Mononuclear cell (primary cell): ENCODE results near the gene SLAMF6. TPM values are rescaled to one million over a fixed set of nuclear protein-coding genes. Genes with fewer than 3 reads are reported as not detected.

ENCODE experiments used
- H3K27me3 ChIP-seq: 2 replicates; pipeline ENCODE4 v1.6.0; 2011; ENCODE audit warnings: low read length, control low read depth; ENCODE audit not compliant: insufficient read depth
- H3K4me1 ChIP-seq: 2 replicates; pipeline ENCODE4 v1.5.1; 2011; ENCODE audit warnings: mild to moderate bottlenecking, low read length, control low read depth; ENCODE audit not compliant: insufficient read depth
- H3K4me3 ChIP-seq: 2 replicates; pipeline ENCODE4 v1.5.1; 2011; ENCODE audit warnings: mild to moderate bottlenecking, low read length, moderate library complexity
- H3K9me3 ChIP-seq: 2 replicates; pipeline ENCODE4 v1.5.1; 2011; ENCODE audit warnings: low read depth, mild to moderate bottlenecking, control low read depth, low read length
- total RNA-seq: library from RNA; depleted of rRNA; stranded (reverse); fragments of >200 nt; gene quantifications from one replicate; pipeline ENCODE4 v1.2.3, GENCODE V29; 2012

SLAMF6 gene
- total RNA-seq, 1 donor = 8.2 TPM

DNA sequence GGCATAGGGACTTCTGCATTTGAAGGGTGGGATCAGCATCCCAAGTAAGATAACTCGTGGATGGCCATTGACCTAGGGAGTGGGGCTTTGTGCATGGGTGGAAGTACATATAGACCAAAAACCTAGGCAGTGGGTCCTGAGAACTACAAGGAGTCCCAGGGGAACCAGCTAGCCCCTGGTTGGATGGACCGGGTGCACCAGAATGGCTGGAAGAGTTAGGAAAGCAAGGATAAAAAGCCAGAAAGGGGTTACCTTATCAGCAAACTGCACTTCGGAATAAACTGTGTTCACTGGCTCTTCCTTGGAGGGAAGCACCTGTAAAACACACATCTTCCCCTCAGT, 26.6 kb upstream of the SLAMF6 start:
- no peaks in the 10 kb centered on the region for H3K9me3 ChIP-seq
- H3K4me3 ChIP-seq = no peak overlapping the region
- H3K27me3 ChIP-seq = no peaks in the 10 kb centered on the region
- peaks cover 71% of the 10 kb centered on the region for H3K4me1 ChIP-seq

DNA sequence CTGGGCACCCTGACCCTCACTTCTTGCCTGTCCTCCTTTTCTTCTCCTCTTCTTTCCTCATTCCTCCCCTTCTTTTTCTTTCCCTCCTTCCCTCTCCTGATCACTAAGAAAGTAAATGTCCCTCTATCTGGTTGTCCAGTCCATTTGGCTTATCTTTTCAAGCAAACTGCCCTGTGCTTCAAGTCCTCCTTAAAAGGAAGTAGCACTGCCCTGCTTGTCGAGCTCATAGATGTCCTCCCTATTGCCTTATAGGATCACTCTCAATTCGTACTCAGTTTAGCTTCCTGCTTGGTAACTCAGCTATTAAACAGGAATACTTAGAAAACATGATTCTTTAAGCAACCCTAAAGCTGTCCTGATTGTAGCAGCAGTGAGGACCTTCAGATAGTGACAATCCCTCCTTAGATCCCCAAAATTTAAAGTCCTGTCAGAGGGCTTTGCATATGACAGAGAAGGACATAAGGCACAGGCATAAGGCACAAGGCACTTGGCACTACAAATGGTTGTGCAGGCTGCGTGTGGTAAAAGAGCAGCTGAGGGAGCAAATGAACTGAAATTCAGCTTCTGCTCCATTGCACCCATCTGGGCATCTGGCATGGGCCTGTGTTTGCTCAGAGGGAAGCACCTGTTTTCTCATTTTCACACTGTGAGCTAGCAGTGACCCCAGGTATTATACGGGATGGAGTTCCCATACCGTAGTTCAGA, 26.1 kb upstream of the SLAMF6 start:
- Histone ChIP-seq H3K27me3 (no peaks in the 10 kb centered on the region), H3K4me1 (peaks cover 74% of the 10 kb centered on the region), H3K9me3 (no peaks in the 10 kb centered on the region), H3K4me3 (no peak overlapping the region)

DNA sequence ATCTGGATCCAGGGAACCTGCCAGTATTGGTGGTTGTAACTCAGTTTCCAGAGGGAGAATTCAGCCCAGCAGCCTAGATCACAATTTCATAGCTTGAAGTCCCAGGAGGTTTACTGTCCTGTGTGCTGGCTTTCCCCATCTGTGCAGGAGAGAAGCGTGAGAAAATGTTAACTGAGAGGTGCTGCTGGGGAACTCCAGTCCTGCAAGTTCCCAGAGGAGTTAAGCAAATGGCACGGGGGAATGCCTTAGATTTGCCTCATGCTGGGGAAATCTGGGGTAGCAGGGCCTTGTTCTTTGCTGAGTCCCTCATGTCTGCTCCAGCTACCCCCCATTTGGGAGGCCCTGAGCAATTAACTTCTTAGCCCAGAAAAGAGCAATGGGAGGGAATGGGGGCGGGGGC, 25.1 kb upstream of the SLAMF6 start:
- Histone ChIP-seq H3K4me3 (no peak overlapping the region), H3K4me1 (peaks cover 74% of the 10 kb centered on the region), H3K9me3 (no peaks in the 10 kb centered on the region), H3K27me3 (no peaks in the 10 kb centered on the region)

DNA sequence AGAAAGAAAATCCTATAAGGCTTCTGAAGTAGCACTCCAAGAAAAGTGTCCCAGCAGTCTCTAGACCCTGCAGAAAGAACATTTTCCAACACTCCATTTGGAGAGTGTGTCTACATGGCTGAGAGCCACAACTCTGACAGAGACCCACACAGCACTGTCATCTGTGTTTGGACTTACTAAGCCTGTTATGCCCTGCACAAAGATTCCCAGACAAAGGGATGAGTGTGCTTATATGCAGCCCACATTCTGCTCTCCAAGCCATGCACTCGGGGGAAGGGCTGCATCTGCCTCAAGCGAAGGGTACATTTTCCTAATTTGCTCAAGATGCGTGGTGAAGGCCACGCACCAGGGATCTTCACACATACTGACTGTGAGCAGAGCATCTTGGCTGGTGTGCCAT, 24.4 kb upstream of the SLAMF6 start:
- no peaks in the 10 kb centered on the region for H3K9me3 ChIP-seq
- peaks cover 74% of the 10 kb centered on the region for H3K4me1 ChIP-seq
- H3K4me3 ChIP-seq = no peak overlapping the region
- H3K27me3 ChIP-seq = no peaks in the 10 kb centered on the region

DNA sequence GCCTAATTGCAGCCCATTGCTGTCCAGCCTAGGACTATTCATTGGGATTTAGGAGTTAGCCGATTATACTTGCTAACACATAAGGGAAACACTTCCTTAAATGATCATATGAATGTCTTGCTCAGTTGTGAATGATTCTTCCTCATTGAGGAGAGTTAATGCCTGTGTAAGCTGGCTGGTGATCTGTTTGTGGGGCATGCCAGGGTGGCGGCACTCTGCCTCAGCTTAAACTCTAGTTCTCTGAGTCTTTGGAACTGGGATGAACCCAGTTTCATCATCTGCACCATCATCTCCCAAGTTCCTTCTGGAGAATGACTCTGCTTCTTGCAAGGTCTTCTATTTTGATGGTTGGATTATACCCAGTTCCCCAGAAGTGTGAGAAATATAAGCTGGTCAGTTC, 23.9 kb upstream of the SLAMF6 start:
- Histone ChIP-seq H3K4me3 (no peak overlapping the region), H3K27me3 (no peaks in the 10 kb centered on the region), H3K4me1 (peaks cover 76% of the 10 kb centered on the region), H3K9me3 (no peaks in the 10 kb centered on the region)

DNA sequence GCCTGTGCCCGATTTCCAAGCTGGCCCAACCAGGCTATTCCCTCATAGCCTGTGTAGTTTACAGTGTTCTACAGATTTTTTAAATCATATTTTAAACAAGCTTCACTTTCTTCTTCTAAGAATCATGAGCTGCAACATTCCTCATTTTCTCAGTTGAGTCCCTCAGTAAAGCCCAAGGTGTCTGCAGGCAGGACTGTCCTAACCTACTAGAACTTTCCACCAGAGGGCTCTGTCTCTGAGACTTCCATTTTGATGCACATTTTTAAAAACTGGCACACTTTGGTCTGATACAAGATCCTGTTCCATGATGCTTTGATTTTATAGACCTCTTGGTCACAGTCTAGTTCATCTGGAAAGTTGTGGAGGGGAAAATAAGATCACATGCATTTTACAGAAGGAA, 21.6 kb upstream of the SLAMF6 start:
- Histone ChIP-seq H3K4me1 (peaks cover 79% of the 10 kb centered on the region), H3K9me3 (no peaks in the 10 kb centered on the region), H3K4me3 (no peak overlapping the region), H3K27me3 (no peaks in the 10 kb centered on the region)

DNA sequence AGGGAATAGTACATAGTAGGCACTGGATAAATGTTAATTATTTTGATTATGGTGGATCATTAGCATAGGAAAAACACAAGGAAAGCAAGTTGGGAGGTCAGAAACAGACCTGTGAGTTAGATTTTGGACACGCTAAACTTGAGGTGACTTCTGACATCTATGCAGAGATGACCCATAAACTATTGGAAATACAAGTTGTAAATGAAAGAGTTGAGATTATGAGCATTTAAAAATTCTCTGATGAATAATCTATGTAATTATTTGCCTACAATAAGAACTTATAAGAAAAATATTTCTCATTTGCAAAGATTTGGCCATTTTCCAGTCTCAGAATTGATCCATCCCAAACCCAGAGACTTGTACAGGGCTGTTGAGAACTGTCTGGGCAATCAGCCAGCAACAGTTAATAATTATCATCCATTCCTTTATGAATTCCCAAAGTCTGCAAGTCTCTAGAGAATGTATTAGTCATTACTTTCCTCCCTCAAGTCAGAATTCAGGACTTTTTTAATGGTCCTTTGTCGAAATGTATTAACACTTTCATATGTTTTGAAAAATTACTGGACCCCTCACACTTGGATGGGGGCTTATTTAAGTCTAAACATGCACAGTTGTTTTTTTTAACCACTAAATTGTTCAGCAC, 19.4 kb upstream of the SLAMF6 start:
- Histone ChIP-seq H3K27me3 (no peaks in the 10 kb centered on the region), H3K4me1 (peaks cover 66% of the 10 kb centered on the region), H3K9me3 (no peaks in the 10 kb centered on the region), H3K4me3 (no peak overlapping the region)

DNA sequence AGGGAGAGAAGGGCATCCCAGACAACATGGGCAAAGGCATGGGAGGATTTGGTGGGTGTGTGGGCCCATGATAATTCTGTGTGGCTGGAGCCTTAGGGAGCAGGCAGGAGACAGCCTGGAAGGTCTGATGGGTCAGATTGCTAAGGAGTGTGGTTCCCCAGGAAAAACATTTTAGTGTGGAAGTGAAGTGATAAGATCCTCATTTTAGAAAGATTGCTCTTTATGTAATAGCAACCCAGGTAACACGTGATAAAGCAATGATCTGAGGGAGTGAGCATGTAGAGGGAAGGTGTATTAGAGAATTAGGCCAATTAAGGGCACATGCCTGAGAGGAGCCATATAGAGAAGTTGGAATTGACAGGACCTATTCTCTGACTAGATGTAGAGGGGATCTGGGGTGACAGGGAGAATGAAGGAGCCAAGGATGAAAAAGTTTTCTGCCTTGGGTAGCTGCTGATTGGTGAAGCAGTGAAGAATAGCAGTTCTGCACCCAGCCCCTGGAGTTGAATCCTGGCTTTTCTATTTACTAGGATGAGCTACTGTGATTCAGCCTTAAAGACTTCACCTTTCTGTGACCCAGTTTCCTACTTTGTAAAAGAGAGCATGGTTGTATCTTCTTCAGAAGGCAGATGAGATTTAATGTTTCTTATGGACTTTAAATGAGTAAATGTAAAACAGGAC, 18.7 kb upstream of the SLAMF6 start:
- H3K4me3 ChIP-seq = no peak overlapping the region
- no peaks in the 10 kb centered on the region for H3K9me3 ChIP-seq
- H3K4me1 ChIP-seq = peaks cover 59% of the 10 kb centered on the region
- H3K27me3 ChIP-seq = no peaks in the 10 kb centered on the region

DNA sequence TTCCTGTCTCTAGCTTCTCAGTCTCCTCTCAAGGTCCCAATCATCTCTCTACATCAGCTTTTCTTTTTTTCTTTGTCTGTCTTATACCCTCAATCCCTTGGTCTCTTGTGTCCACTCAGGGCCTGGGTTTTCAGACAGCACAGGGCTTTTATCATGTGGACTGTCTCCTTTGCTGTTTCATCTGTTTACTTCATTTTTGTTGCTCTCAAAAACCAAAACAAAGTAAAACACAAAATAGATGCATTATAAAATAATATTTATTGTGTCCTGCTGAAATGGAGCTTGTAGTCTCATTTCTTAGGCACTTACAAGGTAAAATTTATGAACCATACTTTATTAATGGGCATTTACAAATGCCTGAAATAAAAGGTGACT, 17.8 kb upstream of the SLAMF6 start:
- H3K4me3 ChIP-seq = no peak overlapping the region
- H3K9me3 ChIP-seq = peaks cover 6% of the 10 kb centered on the region
- H3K27me3 ChIP-seq = no peaks in the 10 kb centered on the region
- H3K4me1 ChIP-seq = peaks cover 50% of the 10 kb centered on the region

DNA sequence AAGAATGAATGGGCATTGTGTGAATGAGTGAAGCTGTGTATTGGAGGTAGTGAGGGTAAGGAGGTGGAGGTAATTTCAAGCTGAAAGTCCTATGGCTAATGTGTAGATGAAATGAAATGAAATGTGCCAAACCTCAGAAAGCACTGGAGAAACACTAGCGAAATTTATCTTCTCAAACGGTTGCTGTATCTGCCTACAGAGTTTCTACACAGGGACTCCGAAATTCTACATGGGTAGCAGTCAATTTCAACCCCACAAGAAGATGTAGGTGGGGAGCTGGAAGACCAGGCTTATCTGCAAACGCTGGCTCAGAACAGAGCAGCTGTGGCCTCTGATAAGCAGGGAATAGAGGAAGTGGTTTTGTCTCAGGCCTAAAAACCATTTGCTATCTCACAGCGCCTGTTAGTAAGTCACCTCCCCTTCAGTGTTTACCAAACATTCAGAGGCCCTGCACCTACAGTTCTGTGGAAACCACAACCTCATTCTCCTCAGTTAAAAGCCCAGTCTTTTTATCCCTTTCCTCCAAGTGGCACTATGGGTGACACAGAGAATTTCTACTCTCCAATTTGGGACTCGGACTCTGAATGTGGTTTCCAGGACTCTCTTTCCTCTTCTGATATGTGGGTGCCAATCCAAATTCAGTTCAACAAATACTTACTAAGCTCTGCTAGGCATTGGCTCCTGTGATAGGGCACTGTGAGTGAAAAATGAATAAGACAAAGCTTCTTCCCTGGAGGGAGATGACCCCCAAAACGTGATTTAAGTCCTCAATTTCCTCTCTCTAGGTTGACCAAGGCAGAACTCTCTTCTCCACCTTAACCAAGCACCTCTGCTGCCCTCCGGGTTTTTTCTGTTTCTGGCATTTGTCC, 17.2 kb upstream of the SLAMF6 start:
- Histone ChIP-seq H3K4me1 (peaks cover 44% of the 10 kb centered on the region), H3K4me3 (no peak overlapping the region), H3K27me3 (no peaks in the 10 kb centered on the region), H3K9me3 (peaks cover 12% of the 10 kb centered on the region)

DNA sequence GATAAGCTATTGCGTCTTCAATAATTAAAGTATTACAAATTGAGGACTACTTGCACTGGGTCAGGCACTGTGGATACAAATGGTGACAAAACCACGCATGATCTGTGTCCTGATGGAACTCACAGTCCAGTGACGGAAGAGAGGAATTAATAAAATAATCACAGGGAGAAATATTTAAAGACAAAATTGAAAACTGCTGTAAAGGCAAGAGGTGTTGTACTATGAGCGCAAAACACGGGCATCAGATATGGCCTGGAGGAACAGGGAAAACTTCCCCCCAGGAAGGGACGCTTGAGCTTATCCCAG, 16.6 kb upstream of the SLAMF6 start:
- H3K4me1 ChIP-seq = peaks cover 38% of the 10 kb centered on the region
- peaks cover 18% of the 10 kb centered on the region for H3K9me3 ChIP-seq
- H3K4me3 ChIP-seq = no peak overlapping the region

DNA sequence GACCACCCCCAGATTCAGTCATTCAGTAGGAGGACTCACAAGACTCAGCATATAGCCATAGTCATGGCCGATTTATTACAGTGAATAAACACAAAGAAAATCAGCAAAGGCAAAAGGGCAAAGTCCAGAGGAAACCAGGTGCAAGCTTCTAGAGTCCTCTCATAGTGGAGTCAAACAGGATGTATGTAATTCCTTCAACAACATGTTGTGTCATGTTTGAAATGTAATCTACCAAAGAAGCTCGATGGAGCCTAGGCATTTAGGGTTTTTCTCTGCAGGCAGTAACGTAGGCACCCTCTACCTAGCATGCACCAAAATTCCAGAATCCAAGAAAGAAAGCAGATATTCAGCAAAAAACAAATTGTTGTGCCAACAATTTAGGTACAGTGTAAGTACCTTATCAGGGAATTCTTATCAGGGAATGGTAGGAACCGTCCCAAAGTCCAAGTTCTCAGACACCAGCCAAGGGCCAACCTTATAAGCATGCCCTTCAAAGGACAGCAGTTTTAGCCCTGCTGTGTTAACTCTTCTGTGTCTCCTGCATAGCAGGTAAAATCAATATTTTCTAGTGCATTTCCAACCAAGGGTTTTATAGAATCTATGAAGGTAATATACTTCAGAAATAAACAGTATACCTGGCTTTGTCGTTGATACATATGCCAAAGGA, 16.1 kb upstream of the SLAMF6 start:
- H3K9me3 ChIP-seq = peaks cover 23% of the 10 kb centered on the region
- H3K27me3 ChIP-seq = no peaks in the 10 kb centered on the region
- H3K4me3 ChIP-seq = no peak overlapping the region
- H3K4me1 ChIP-seq = peaks cover 34% of the 10 kb centered on the region

More for the DNA sequence above, 16.6 kb upstream of the SLAMF6 start:
- H3K27me3 ChIP-seq = no peaks in the 10 kb centered on the region

DNA sequence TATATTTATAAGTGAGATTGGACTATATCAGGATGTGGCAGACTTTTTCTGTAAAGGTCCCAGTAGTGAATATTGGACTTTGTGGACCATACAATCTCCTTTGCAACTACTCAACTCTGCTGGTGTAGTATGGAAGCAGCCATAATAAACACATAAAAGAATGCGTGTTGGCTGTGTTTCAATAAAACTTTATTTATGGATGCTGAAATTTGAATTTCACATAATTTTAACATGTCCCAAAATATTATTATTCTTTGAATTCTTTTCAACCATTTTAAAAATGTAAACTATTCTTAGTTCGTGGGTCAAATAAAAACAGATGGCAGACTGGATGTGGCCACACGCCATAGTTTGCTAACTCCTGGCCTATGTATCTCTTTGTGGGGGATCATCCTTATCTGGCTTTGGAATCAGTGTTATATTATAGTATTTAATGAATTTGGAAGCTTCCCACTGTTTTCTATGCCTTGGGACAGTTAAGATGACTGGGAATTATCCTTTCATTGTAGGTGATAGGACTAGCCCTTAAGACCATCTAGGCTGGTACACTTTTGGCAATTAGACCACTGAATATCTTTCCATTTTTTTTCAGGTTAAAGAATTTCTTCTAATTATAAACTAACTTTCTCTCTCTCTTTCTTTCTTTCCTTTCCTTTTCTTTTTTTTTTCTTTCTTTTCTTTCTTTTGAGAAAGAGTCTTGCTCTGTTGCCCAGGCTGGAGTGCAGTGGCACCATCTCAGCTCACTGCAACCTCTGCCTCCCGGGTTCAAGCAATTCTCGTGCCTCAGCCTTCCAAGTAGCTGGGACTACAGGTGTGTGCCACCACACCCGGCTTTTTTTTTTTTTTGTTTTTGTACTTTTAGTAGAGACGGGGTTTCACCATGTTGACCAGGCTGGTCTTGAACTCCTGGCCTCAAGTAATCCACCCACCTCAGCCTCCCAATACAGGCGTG, 14.9 kb upstream of the SLAMF6 start:
- H3K4me3 ChIP-seq = no peak overlapping the region
- H3K27me3 ChIP-seq = no peaks in the 10 kb centered on the region
- peaks cover 34% of the 10 kb centered on the region for H3K4me1 ChIP-seq
- H3K9me3 ChIP-seq = peaks cover 27% of the 10 kb centered on the region
